PFSK-1 (cell line): ENCODE results near the gene BRD3OS.

Experiments
- FOXP2 ChIP-seq: optimal IDR thresholded peaks from 2 replicates; pipeline ENCODE3; 2011; ENCODE audit warnings: borderline replicate concordance, control low read depth, inconsistent platforms; ENCODE audit not compliant: insufficient read depth; ENCODE audit errors: extremely low read length, extremely low read depth
- POLR2AphosphoS5 ChIP-seq: IDR thresholded peaks from 2 replicates; pipeline ENCODE4 v1.6.1; 2012; ENCODE audit warnings: low read depth, mild to moderate bottlenecking, control low read depth, low read length, moderate library complexity
- SIN3A ChIP-seq: IDR thresholded peaks from 2 replicates; pipeline ENCODE4 v1.6.1; 2012; ENCODE audit warnings: mild to moderate bottlenecking, low read length, moderate library complexity, borderline replicate concordance; ENCODE audit not compliant: insufficient read depth
- TAF1 ChIP-seq: IDR thresholded peaks from 2 replicates; pipeline ENCODE4 v1.6.1; 2012; ENCODE audit warnings: low read length, control low read depth, borderline replicate concordance; ENCODE audit not compliant: insufficient read depth
- TF ChIP-seq, protein P1 (sequence below), 2 experiments: IDR thresholded peaks; 2 replicates each; pipeline versions ENCODE4 v1.6.1 to v1.8.0; 2011 to 2012; ENCODE audit warnings: low read depth in 2 of 2, low read length in 2 of 2, control low read depth in 1 of 2, inconsistent platforms in 1 of 2, mild to moderate bottlenecking in 1 of 2, moderate library complexity in 1 of 2; ENCODE audit not compliant: insufficient read depth in 1 of 2

Gene BRD3OS

DNA sequence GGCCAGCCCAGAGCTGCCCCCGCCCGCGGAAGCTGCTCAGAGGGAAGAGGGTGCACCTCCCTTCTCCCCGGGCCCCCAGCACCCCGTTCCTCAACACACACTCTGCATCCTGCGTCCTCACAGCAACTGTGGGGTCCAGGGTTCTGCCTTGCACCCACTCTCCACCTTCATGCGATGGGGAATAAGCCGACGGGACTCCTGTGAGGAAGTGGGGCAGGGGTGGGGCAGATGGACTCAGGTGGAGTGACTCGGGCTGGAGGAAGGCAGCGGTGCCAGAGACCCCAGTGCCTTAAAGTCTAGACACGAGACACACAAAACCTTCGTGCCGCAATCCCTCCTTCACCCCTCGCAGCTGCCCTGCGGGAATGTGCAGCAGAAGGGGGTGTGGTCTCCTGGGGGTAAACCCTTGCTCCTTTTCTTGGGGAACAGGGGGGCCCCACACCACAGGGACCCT lies 33.9 kb downstream of the BRD3OS start:
- TF ChIP-seq, protein P1, sequence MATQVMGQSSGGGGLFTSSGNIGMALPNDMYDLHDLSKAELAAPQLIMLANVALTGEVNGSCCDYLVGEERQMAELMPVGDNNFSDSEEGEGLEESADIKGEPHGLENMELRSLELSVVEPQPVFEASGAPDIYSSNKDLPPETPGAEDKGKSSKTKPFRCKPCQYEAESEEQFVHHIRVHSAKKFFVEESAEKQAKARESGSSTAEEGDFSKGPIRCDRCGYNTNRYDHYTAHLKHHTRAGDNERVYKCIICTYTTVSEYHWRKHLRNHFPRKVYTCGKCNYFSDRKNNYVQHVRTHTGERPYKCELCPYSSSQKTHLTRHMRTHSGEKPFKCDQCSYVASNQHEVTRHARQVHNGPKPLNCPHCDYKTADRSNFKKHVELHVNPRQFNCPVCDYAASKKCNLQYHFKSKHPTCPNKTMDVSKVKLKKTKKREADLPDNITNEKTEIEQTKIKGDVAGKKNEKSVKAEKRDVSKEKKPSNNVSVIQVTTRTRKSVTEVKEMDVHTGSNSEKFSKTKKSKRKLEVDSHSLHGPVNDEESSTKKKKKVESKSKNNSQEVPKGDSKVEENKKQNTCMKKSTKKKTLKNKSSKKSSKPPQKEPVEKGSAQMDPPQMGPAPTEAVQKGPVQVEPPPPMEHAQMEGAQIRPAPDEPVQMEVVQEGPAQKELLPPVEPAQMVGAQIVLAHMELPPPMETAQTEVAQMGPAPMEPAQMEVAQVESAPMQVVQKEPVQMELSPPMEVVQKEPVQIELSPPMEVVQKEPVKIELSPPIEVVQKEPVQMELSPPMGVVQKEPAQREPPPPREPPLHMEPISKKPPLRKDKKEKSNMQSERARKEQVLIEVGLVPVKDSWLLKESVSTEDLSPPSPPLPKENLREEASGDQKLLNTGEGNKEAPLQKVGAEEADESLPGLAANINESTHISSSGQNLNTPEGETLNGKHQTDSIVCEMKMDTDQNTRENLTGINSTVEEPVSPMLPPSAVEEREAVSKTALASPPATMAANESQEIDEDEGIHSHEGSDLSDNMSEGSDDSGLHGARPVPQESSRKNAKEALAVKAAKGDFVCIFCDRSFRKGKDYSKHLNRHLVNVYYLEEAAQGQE (IDR thresholded peaks at IDR 0.05; ENCODE audit: insufficient read depth in 1 of 2, low read depth in 2 of 2, low read length in 2 of 2) = no peak
- TF ChIP-seq TAF1 = no peak

DNA sequence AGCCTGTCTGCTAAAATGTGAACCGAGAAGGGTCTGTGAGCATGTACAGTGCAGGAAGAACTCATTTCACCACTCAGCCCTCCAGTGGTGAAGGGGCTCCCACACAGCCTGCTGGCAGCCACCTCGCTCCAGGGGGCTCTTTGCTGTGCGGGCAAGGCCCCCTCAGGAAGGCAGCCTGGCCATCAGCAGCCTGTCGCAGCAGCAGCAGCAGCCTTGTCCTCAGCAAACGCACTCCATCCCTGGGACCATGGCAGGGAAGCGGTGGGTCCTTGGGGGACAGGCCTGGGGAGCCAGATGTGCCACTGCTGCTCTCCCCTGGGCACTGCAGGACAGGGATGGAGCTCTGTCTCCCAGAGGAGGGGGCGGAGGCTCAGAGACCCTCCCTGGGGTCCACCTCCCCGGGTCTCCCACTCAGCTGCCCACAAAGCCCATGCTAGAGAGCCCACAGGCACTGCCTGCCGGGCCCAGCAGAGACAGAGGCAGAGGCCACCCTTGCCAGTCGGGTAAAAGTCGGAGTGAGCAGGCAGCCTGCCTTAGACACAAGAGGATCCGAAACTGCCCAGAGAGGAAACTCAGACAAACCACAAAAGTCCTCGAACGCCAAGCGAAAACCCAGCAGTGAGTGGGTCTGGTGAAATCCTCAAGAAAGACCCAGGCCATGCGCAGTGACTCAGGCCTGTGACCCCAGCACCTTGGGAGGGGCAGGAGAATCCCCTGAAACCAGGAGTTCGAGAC lies 34.5 kb downstream of the BRD3OS start:
- TF ChIP-seq SIN3A (no peak), FOXP2 (no peak), POLR2AphosphoS5 (no peak), TAF1 (no peak)
- TF ChIP-seq, protein P1 (IDR thresholded peaks at IDR 0.05; ENCODE audit: insufficient read depth in 1 of 2, low read depth in 2 of 2, low read length in 2 of 2) = no peak

DNA sequence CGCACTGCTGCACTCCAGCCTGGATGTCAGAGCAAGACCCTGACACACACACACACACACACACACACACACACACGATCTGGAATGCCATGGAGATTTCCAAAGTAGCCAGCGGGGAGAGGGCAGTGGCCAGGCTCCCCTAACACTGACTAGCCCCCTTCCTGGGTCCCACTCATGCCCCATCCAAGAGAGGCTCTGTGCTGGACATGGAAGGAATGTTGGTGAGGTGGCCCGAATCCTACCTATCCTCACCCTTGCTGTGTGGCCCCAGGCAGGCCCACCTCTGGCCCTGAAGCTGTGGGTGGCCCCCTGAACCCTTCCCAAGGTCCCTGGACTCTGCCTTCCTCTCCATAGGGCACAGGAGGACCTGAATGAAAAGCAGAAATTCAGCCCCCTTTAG lies 35.3 kb downstream of the BRD3OS start:
- no peak for TF ChIP-seq TAF1

DNA sequence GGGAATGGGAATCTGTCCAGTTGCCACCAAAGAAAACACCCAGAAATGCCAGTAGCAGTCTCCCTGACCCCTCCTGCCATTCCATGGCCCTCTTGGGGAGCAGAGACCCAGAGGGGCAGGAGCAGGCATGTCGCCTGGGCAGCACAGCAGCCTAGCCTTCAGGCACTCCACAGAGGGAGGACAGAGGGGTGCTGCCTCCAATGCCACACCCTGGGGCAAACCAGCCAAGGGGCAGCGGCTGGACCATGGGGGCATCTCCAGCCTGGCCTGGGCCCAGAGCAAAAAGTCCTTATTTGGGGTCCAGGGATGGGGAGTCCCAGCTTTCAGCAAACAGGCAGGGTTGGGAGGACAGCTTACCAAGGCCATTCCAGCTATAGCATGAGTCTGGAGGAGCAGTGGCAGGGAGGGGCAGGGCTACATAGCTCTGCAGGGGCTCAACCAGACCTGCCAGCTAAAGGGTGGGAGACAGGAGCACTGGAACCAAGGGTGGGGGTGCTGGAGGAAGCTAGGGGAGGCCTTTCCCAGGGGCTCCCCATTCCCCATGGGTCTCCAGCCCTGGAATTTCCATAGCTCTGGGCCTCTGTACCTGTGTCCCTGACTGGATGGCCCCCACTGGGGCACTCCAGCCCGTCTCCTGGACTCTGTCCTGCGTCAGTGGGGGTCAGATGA lies 35.9 kb downstream of the BRD3OS start:
- no peak for TF ChIP-seq SIN3A
- TF ChIP-seq, protein P1 (IDR thresholded peaks at IDR 0.05; ENCODE audit: insufficient read depth in 1 of 2, low read depth in 2 of 2, low read length in 2 of 2) = no peak
- no peak for TF ChIP-seq POLR2AphosphoS5
- TF ChIP-seq FOXP2 = no peak
- no peak for TF ChIP-seq TAF1

DNA sequence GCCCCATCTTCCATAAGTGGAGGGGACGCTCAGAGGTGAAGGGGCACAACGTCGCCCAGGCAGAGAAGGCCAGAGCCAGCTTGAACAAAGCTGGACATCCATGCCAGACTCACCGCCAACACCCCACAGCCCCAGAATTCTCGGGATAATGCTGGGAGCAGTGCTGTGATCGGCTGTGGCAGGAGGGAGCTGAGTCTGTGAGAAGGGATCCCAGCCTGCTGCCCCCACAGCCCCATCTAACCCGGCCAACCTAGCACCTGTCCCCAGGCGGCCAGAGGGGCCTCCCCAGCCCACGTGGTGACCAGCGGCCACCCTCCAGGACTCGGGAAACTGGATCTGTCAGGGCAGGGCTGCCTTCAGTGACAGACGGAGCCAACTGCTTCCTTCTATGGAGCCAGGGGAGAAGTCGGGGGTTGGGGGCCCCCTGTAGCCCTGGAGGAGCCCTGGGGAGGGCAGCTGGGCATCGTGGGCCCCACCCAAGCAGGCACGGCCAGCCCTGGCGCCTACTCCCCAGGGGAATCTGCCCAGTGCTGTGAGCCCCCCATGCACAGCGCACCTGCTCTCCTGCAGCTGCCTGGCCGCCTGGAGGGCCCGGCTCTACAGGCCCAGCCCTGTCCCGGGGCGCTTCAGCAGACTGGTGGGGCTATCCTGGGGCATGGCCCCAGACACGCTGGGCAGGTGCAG lies 36.5 kb downstream of the BRD3OS start:
- TF ChIP-seq TAF1 (no peak), SIN3A (no peak), FOXP2 (no peak), POLR2AphosphoS5 (no peak)
- TF ChIP-seq, protein P1 (IDR thresholded peaks at IDR 0.05; ENCODE audit: insufficient read depth in 1 of 2, low read depth in 2 of 2, low read length in 2 of 2) = no peak
